Activated CD8-positive, alpha-beta T cell treated with anti-CD3 and anti-CD28 coated beads for 36 hours (primary cell): ENCODE results near the gene ZFP36L2. TPM values are rescaled to one million over a fixed set of nuclear protein-coding genes. Genes with fewer than 3 reads are reported as not detected.

Experiments
- ATAC-seq: fragments of 200-7000 bp; cut with Tn5 transposase; one replicate; pipeline ENCODE4 v1.10.0; 2021; ENCODE audit warnings: mild to moderate bottlenecking, moderate library complexity
- CTCF ChIA-PET: fragments of 350-600 bp; sonication (Branson Sonifier 250); formaldehyde crosslinking; loops from one replicate; lab custom pipeline; 2021; ENCODE audit warnings: antibody characterized with exemption; lab: Charles Lee
- POLR2A ChIA-PET: fragments of 350-600 bp; sonication (Branson Sonifier 250); formaldehyde crosslinking; loops from one replicate; lab custom pipeline; 2021; ENCODE audit warnings: antibody characterized with exemption; lab: Charles Lee
- DNase-seq: peaks from one replicate; pipeline ENCODE4 v3.0.0-alpha.2; 2020
- H3K27ac Mint-ChIP-seq: one replicate; pipeline ENCODE4 v1.8.0; 2021; ENCODE audit warnings: mild to moderate bottlenecking, mixed read lengths
- H3K27me3 Mint-ChIP-seq: one replicate; pipeline ENCODE4 v1.8.0; 2021; ENCODE audit warnings: mixed read lengths
- H3K36me3 Mint-ChIP-seq: one replicate; pipeline ENCODE4 v1.8.0; 2021; ENCODE audit warnings: low read depth, mixed read lengths
- H3K4me1 Mint-ChIP-seq: one replicate; pipeline ENCODE4 v1.8.0; 2021; ENCODE audit warnings: low read depth, mixed read lengths
- H3K4me3 Mint-ChIP-seq: one replicate; pipeline ENCODE4 v1.8.0; 2021; ENCODE audit warnings: mild to moderate bottlenecking, moderate library complexity, mixed read lengths
- H3K9me3 Mint-ChIP-seq: one replicate; pipeline ENCODE4 v1.8.0; 2021; ENCODE audit warnings: mixed read lengths
- intact Hi-C: fragments of 100-400 bp; cut with micrococcal nuclease; formaldehyde crosslinking; loops from one replicate; pipeline ENCODE4 v1.10.0; 2022
- total RNA-seq, 2 experiments: library from RNA; stranded (reverse); gene quantifications; one replicate each; pipeline ENCODE4 v1.2.3, GENCODE V29; 2021
- TF ChIP-seq, protein P1 (sequence below): fragments of 200-600 bp; IDR thresholded peaks from one replicate; pipeline ENCODE4 v1.8.0; 2022; ENCODE audit warnings: antibody characterized with exemption, mild to moderate bottlenecking

The ZFP36L2 gene
- total RNA-seq, 2 experiments from 2014 or later, result 102 to 106 TPM

DNA sequence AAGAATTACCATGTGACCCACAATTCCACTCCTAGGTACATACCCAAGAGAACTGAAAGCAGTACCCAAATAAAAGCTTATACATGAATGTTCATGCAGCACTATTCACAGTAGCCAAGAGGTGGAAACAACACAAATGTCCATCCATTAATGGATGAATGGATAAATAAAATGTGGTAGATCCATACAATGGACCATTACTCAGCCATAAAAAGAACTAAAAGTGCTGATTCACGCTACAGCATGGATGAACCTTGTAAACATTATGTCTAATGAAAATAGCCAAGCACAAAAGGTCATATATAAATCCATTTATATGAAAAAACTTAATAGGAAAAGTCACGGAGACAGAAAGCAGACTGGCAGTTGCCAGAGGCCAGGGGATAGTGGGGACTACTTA, 23.6 kb upstream of the ZFP36L2 start:
- Mint-ChIP-seq H3K36me3 (peaks cover 3% of the 10 kb centered on the region), H3K4me3 (no peak overlapping the region), H3K4me1 (no peaks in the 10 kb centered on the region), H3K27ac (no peak overlapping the region), H3K27me3 (no peaks in the 10 kb centered on the region), H3K9me3 (no peaks in the 10 kb centered on the region)
- no peak for DNase-seq
- intact Hi-C loops, result no loop called here
- TF ChIP-seq, protein P1, sequence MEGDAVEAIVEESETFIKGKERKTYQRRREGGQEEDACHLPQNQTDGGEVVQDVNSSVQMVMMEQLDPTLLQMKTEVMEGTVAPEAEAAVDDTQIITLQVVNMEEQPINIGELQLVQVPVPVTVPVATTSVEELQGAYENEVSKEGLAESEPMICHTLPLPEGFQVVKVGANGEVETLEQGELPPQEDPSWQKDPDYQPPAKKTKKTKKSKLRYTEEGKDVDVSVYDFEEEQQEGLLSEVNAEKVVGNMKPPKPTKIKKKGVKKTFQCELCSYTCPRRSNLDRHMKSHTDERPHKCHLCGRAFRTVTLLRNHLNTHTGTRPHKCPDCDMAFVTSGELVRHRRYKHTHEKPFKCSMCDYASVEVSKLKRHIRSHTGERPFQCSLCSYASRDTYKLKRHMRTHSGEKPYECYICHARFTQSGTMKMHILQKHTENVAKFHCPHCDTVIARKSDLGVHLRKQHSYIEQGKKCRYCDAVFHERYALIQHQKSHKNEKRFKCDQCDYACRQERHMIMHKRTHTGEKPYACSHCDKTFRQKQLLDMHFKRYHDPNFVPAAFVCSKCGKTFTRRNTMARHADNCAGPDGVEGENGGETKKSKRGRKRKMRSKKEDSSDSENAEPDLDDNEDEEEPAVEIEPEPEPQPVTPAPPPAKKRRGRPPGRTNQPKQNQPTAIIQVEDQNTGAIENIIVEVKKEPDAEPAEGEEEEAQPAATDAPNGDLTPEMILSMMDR, result no peak
- ATAC-seq, result no peak
- POLR2A ChIA-PET, result no interaction called here
- CTCF ChIA-PET, result interaction anchor here (0.8 to 1.8 kb wide), 2 partner anchors 20 to 123 kb away, joined by 3 to 9 read pairs; no protein-coding TSS in a partner anchor

DNA sequence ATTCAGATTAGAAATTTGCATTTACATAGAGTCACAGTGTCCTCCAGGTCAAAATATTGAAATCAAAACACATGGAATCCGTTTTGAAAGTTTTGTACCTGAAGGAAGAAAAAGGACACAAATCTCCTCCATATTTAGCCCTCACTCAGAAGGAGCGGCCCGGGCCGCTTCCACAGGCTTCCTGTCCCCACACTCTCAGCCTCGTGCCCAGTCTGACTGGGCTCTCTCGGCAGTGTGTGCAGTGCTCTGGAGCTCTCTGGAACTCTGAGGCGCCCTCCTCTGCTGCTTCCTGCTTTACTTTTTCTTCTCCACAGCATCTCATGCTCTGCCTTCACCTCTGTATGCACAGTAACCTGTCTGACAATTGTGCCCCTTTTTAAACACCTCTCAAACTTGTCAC, 22.2 kb upstream of the ZFP36L2 start:
- POLR2A ChIA-PET, result no interaction called here
- no peak overlapping the region for H3K4me3 Mint-ChIP-seq
- DNase-seq (no peak), ATAC-seq (no peak)
- CTCF ChIA-PET, result interaction anchor here (1.8 kb wide), 1 partner anchor 19 kb away, joined by 9 read pairs; no protein-coding TSS in a partner anchor
- H3K36me3 Mint-ChIP-seq, result peaks cover 2% of the 10 kb centered on the region
- H3K9me3 Mint-ChIP-seq, result no peaks in the 10 kb centered on the region
- no peak overlapping the region for H3K27ac Mint-ChIP-seq
- no peaks in the 10 kb centered on the region for H3K27me3 Mint-ChIP-seq
- H3K4me1 Mint-ChIP-seq, result no peaks in the 10 kb centered on the region
- TF ChIP-seq, protein P1, result no peak
- intact Hi-C loops, result no loop called here

DNA sequence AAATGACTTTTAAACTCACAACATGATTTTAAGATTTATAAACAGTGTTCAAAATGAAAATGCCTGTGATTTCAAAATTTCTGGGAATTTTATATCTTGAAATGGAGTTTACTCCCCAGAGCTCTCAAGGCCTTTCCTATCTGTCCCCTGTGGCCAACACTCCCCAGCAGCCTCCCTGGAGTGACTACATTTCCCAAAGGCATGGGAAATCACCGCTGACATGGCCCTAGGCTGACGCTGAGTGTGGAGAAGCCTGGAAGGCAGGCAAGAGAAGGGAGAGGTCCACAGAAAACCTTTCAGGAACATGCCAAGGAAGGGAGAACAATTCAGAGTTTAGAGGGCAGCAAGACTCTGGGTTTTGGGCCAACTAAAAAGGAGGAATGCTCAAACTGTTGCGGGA, 20.2 kb upstream of the ZFP36L2 start:
- CTCF ChIA-PET, result interaction anchor here (1.0 to 3.1 kb wide), 3 partner anchors 16 to 238 kb away, joined by 3 to 10 read pairs (median 3); no protein-coding TSS in a partner anchor
- TF ChIP-seq, protein P1, result no peak
- POLR2A ChIA-PET, result no interaction called here
- Mint-ChIP-seq H3K27me3 (no peaks in the 10 kb centered on the region), H3K4me3 (no peak overlapping the region), H3K27ac (no peak overlapping the region), H3K4me1 (no peaks in the 10 kb centered on the region), H3K9me3 (no peaks in the 10 kb centered on the region), H3K36me3 (peaks cover 2% of the 10 kb centered on the region)
- ATAC-seq, result no peak
- DNase-seq, result no peak
- intact Hi-C loops, result no loop called here

DNA sequence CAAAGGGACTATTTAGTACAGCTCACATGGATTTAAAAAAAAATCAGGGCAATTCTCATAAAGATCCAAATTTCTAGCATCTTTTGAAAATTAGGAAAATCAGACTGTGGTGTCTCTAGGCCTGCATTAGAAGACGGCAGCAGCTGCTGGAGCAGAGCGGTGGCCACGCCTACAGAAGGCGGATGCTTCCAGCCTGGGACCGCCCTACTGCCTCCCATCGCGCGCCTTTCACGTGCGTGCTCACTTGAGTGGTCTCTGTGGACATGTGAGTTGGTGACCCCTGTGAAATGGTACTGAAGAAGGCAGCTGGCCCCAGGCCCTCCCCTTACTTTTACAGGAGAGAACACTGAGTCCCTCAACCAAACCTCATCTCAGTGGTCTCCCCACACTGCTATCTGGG, 15.2 kb upstream of the ZFP36L2 start:
- ChIA-PET POLR2A (interaction anchor here (1.0 kb wide), 1 partner anchor 53 kb away, joined by 3 read pairs; no protein-coding TSS in a partner anchor), CTCF (interaction anchor here (1.4 to 4.2 kb wide), 3 partner anchors 12 to 336 kb away, joined by 3 to 19 read pairs (median 17); no protein-coding TSS in a partner anchor)
- no peak for DNase-seq
- TF ChIP-seq, protein P1, result no peak
- H3K27me3 Mint-ChIP-seq, result no peaks in the 10 kb centered on the region
- H3K36me3 Mint-ChIP-seq, result peaks cover 3% of the 10 kb centered on the region
- no peak for ATAC-seq
- no peaks in the 10 kb centered on the region for H3K9me3 Mint-ChIP-seq
- peaks cover 10% of the 10 kb centered on the region for H3K4me1 Mint-ChIP-seq
- intact Hi-C loops, result no loop called here
- H3K27ac Mint-ChIP-seq, result peak overlapping the region; percentile 14
- no peak overlapping the region for H3K4me3 Mint-ChIP-seq

DNA sequence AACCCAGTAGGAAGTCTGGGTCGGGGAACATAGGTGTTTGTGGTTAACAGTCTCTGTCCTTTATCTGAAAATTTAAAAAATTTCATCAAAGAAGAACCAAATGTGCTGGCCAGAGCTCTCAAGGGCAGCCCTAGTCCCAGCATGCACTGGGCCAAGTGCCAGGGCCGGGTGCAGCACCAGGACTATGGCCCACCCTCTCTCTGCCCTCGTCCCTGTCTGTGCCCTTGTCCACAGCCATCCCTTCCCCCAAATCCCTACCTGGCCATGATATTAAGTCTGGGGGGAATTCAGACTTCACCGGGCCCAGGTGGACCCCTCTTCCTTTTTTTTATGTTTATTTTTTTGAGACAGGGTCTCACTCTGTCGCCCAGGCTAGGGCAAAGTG, 14.4 kb upstream of the ZFP36L2 start:
- Mint-ChIP-seq H3K36me3 (peaks cover 3% of the 10 kb centered on the region), H3K4me1 (peaks cover 10% of the 10 kb centered on the region), H3K27me3 (no peaks in the 10 kb centered on the region), H3K27ac (no peak overlapping the region), H3K4me3 (no peak overlapping the region), H3K9me3 (no peaks in the 10 kb centered on the region)
- no peak for DNase-seq
- no peak for ATAC-seq
- POLR2A ChIA-PET, result interaction anchor here (1.0 kb wide), 1 partner anchor 53 kb away, joined by 3 read pairs; no protein-coding TSS in a partner anchor
- CTCF ChIA-PET, result interaction anchor here (0.6 to 4.2 kb wide), 5 partner anchors 11 to 336 kb away, joined by 3 to 19 read pairs (median 3); no protein-coding TSS in a partner anchor
- TF ChIP-seq, protein P1, result no peak
- intact Hi-C loops, result no loop called here
